GM19099 (cell line): Measurements from ENCODE around the gene B3GALT5.

Experiments
- POLR2A ChIP-seq: IDR thresholded peaks from 3 replicates; pipeline ENCODE4 v1.6.1; 2011; ENCODE audit warnings: low read depth; ENCODE audit not compliant: insufficient read length; ENCODE audit errors: extremely low read depth

The B3GALT5 gene, protein sequence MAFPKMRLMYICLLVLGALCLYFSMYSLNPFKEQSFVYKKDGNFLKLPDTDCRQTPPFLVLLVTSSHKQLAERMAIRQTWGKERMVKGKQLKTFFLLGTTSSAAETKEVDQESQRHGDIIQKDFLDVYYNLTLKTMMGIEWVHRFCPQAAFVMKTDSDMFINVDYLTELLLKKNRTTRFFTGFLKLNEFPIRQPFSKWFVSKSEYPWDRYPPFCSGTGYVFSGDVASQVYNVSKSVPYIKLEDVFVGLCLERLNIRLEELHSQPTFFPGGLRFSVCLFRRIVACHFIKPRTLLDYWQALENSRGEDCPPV

DNA sequence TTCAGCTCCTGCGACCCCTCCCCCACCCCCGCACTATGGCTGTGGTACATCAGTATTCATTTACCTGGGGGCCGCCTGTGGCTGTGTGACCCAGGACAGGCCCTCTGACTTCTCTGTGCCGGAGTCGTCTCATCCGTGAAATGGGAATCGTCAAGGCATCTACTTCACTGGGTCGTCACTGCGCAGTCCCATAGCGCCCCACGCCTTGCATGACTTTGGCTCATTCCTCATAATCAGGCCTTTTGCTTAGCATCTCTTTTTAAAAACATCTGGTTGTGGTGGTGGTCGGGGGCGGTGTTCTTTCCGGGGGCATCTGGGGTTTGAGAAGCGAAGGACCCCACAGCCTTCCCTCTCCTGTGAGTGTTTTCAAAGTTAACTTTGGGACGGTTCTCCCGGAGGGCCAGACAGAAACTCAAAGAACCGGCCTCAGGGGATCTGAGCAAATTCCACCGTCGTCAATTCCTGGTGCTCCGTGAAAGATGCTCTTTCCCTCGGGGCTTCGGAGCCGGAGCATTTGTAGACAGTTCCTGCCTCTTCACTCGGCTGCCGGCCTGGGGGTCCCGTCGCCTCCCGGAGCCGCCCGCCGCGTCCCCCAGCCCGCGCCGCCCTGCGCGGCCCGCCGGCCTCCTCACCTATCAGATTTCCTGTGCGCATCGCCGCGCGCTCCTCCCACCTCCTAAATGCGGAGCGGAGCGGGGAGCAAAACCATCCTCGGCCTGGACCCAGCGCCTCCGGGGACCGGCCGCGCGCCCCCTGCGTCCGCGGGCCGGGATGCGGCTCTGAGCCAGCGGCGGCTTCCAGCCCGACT lies at the start of gene B3GALT5:
Gene B3GALT5, plus strand, starts transcription at position 708 of the 808 bp plus-strand sequence. CDS start 47,620 bp downstream, outside the sequence.
- no peak for TF ChIP-seq POLR2A

GRCh38 chr21:39564200-39564599 lies 48.5 kb upstream of the B3GALT5 start:
- no peak for TF ChIP-seq POLR2A

DNA sequence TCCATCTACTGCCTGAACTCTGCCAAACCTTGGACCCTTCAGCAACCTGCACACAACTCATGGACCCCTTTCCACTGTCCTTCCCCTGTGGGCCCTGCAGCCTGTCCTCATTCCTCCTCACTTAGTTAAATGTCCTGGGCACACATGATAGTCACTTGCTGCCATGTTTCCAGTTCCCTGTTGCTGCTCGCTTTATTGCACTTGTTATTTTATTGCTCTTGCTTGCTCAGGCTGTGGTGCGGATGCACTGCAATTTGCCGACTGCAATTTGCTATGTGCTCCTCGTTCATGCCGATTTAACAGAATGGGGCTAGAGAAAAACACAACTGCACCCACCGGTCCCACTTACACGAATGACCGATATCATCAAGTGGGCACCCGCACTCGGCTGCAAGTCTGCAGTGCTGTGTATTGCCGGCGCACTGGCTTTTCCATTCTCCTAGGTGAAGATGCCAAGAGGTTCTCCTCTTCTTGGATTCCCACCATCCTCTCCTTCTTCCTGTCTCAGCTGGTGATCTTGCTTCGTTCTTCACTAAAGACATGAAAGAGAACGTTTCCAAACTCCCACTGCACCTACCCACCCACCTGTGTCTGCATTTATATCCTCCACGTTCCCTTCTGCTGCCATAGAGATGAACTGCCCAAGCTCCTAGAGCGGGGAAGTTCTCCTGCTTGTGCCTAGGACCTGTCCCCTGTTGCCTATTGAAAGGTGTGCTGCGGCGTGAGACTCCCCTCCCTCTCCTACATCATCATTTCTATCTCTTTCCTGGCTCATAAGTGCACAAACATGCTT lies 45.4 kb upstream of the B3GALT5 start:
- no peak for TF ChIP-seq POLR2A

- no peak for TF ChIP-seq POLR2A
These were observed 44.4 kb upstream of the B3GALT5 start for GRCh38 chr21:39568361-39568760.

DNA sequence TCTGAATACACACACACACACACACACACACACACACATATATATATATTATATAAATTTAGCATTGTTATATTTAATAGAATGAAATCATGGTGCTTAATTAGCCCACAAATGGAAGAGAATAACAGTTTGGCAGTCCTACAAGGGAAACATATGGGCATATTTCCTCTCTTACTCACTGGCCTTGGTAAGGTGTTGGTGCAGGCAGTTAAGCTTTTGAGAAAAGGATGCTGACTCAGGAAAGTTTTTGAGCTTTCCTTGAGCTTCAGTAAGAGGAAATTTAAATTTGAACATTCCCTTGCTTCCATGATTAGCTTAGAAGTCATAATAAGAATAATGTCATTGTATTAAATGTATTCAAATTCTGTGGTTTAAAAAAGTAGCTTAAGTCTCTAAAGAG lies 37.0 kb upstream of the B3GALT5 start:
- TF ChIP-seq POLR2A = no peak

- no peak for TF ChIP-seq POLR2A
These were observed 36.1 kb upstream of the B3GALT5 start for GRCh38 chr21:39576518-39577128.

GRCh38 chr21:39579734-39580332 lies 32.9 kb upstream of the B3GALT5 start:
- TF ChIP-seq POLR2A = no peak

DNA sequence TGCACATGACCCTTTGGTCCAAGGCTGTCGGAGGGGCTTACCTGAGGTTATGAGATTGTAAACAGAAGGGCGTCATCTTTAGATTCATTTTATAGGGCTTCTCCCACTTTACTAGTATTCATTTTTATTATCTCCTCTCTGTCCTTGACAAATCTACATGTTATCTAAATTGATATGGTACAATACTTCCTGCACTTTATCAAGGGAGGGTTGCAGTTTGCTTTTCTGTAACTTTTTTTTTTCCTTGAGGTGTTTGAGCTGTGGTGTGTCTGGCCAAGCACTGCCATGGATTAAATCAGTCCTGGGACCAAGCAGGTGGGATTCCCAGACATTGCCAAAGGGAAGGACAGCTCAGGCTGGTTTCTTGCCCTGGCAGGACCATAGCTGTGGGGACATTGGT lies 32.0 kb upstream of the B3GALT5 start:
- TF ChIP-seq POLR2A = no peak

- TF ChIP-seq POLR2A = no peak
These were observed 31.3 kb upstream of the B3GALT5 start for GRCh38 chr21:39581414-39581813.

DNA sequence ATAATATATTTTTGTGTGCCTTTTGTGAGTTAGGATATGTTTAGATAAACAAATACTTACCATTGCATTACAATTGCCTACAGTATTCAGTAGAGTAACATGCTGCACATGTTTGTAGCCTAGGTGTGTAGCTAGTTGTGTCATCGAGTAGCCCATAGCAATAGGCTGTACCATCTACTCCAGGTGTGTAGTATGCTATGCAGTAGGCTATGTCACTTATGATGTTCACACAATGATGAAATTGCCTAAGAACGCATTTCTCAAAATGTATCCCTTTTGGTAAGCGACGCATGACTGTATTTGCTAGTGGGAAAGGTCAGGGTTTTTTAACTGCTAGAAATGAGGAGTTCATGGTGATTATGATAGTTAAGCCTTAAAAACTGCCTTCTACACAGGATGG lies 30.0 kb upstream of the B3GALT5 start:
- TF ChIP-seq POLR2A = no peak

GRCh38 chr21:39587376-39587775 lies 25.4 kb upstream of the B3GALT5 start:
- no peak for TF ChIP-seq POLR2A

DNA sequence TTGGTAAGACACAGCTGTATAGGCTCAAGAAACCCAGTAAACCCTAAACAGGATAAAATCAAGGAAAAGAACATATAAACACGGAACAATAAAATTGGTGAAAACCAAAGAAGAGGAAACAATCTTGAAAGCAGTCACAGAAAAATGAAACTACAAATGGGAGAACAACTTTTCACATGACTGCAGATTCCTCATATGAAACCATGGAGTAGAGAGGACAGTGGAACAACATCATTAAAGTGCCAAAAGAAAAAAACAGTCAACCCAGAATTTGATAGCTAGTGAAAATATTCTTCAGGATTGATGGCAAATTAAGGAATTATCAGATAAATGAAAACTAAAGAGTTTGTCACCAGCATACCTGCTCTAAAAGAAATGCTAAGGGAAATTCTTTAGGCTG lies 23.9 kb upstream of the B3GALT5 start:
- TF ChIP-seq POLR2A = no peak

DNA sequence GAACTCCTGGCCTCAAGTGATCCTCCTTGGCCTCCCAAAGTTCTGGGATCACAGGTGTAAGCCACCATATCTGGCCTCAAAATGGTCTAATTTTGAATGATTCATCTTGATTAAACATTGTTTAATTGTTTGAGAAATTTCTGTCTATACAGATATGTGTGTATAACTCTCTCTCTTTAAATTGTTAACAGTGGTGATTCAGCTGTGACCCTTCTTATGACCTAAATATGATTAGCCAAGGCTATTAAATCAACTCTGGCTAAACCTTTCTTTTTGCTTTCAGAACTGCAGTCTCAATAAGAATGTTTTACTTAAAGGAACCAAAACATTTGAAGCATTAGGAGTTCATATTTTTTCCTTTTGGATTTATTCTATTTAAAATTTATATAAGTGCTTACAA lies 19.2 kb upstream of the B3GALT5 start:
- no peak for TF ChIP-seq POLR2A

DNA sequence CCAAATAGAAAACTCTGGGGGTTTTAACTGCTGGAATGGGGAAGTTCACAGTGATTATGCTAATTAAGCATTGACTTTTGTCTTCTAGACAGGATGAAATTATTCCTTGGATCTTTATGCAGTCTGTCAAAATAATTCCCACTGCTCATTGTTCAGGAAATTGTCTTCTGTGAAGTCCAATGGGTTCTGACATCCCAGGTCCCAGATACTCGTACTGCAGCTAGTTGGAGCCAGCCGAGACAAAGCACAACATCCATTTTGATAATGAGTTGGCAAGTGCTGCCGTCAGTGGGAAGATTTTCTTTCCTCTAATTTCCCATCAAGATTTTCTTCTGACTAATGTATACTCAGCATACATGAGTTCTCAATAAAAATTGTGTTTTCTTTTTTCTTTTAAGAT lies 17.3 kb upstream of the B3GALT5 start:
- TF ChIP-seq POLR2A = no peak

DNA sequence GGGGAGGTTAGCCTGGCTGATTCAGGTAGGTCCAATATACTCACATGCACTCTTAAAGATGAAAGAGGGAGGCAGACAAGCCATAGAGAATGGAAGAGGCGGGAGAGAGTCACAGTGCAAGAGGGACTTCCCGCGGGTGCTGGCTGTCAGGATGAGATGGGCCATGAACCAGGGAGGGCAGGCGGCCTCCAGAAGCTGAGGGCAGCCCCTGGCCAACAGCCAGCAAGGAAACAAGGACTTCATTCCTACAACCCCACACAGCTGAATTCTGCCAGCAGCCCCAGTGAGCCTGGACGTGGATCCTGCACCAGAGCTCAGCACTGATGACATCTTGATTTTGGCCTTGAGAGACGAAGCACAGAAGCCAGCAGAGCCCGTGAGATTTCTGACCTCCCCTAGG lies 15.1 kb upstream of the B3GALT5 start:
- no peak for TF ChIP-seq POLR2A

GRCh38 chr21:39599191-39599970 lies 13.4 kb upstream of the B3GALT5 start:
- TF ChIP-seq POLR2A = no peak
